CD4-positive, alpha-beta T cell treated with Interferon alpha-2 for 1 hour (primary cell): ENCODE data around the gene DISP2.

Source experiments
- DNase-seq, 2 donors: peaks; one replicate each; pipeline ENCODE4 v3.0.0-alpha.2; 2020 to 2022

The DISP2 gene

GRCh38 chr15:40357723-40358470, at the start of gene DISP2:
TSS of gene DISP2 (plus strand) at chr15:40358219. CDS start at chr15:40358322, 103 bp downstream.
- peak; percentile 88 to 92 for DNase-seq

- no peak for DNase-seq
These were observed 48.6 kb upstream of the DISP2 start for GRCh38 chr15:40309344-40309862.

GRCh38 chr15:40310001-40310959, 47.7 kb upstream of the DISP2 start:
- DNase-seq, result peak; percentile 65 to 75

GRCh38 chr15:40310993-40311392, 47.0 kb upstream of the DISP2 start:
- no peak for DNase-seq

- DNase-seq, result no peak
These were observed 45.5 kb upstream of the DISP2 start for GRCh38 chr15:40312370-40313158.

GRCh38 chr15:40313531-40314398, 44.3 kb upstream of the DISP2 start:
- peak; percentile 62 to 68 for DNase-seq

- DNase-seq, result no peak
These were observed 43.2 kb upstream of the DISP2 start for GRCh38 chr15:40314723-40315276.

GRCh38 chr15:40316931-40317330, 41.1 kb upstream of the DISP2 start:
- DNase-seq, result no peak

- no peak for DNase-seq
These were observed 40.4 kb upstream of the DISP2 start for GRCh38 chr15:40317580-40317979.

GRCh38 chr15:40320409-40320808, 37.6 kb upstream of the DISP2 start:
- DNase-seq, result no peak

- DNase-seq, result peak; percentile 71 to 82
These were observed 37.1 kb upstream of the DISP2 start for GRCh38 chr15:40320931-40321371.

- DNase-seq, result no peak
These were observed 35.3 kb upstream of the DISP2 start for GRCh38 chr15:40322531-40323238.

- DNase-seq, result peak; percentile 92 to 93
These were observed 34.6 kb upstream of the DISP2 start, which contains the start of gene INAFM2 for GRCh38 chr15:40323239-40323952. TSS of gene INAFM2 (plus strand) at chr15:40323692. CDS start at chr15:40324056, 364 bp downstream.

- DNase-seq, result peak in 1 of 2 donors; percentile 19
These were observed 33.8 kb upstream of the DISP2 start for GRCh38 chr15:40323953-40324937.

- no peak for DNase-seq
These were observed 32.8 kb upstream of the DISP2 start for GRCh38 chr15:40325188-40325587.

- no peak for DNase-seq
These were observed 32.3 kb upstream of the DISP2 start for GRCh38 chr15:40325700-40326099.

- DNase-seq, result no peak
These were observed 30.6 kb upstream of the DISP2 start for GRCh38 chr15:40327457-40327856.

- DNase-seq, result no peak
These were observed 29.8 kb upstream of the DISP2 start for GRCh38 chr15:40328176-40328575.
